T-cell (primary cell): ENCODE data around the gene KRTAP12-1. TPM values are rescaled to one million over a fixed set of nuclear protein-coding genes. Genes with fewer than 3 reads are reported as not detected.
"Not testable (repeated sequence)": the region's sequence is repeated elsewhere in the genome, so short reads cannot be mapped to it uniquely, and the experiment has no call there.

Experiments used
- ATAC-seq, 4 experiments: fragments of 200-7000 bp in 3 of 4; fragments of 150-1000 bp in 1 of 4; cut with Tn5 transposase; replicated peaks in 1 of 4; 1 replicate in 3 of 4; 2 replicates in 1 of 4; pipeline ENCODE4 v1.10.0; 2021; ENCODE audit warnings: moderate library complexity in 3 of 4, mild to moderate bottlenecking in 2 of 4, moderate number of reproducible peaks in 1 of 4
- CTCF ChIA-PET, 2 donors: fragments of 300-600 bp; sonication (Branson Sonifier 250); formaldehyde crosslinking; loops; one replicate each; lab custom pipeline; 2022; ENCODE audit warnings: antibody characterized with exemption in 2 of 2; lab: Charles Lee
- POLR2A ChIA-PET, 2 donors: fragments of 300-600 bp; sonication (Branson Sonifier 250); formaldehyde crosslinking; loops; one replicate each; lab custom pipeline; 2022; ENCODE audit warnings: antibody characterized with exemption in 2 of 2; lab: Charles Lee
- DNase-seq, 35 experiments: peaks; one replicate each; pipeline versions ENCODE4 v3.0.0 to v3.0.0-alpha.2; 2013 to 2023
- H3K27ac ChIP-seq: one replicate; pipeline ENCODE4 v1.5.1; 2013; ENCODE audit warnings: low read length
- H3K27me3 ChIP-seq, 2 experiments: replicated peaks in 1 of 2; 1 replicate in 1 of 2; 2 replicates in 1 of 2; pipeline versions ENCODE4 v1.6.1 to v1.7.0; 2013; ENCODE audit warnings: low read length in 1 of 2, mixed read lengths in 1 of 2; ENCODE audit not compliant: control insufficient read depth in 2 of 2, insufficient read depth in 2 of 2; ENCODE audit errors: extremely low read depth in 1 of 2
- H3K36me3 ChIP-seq, 2 donors: 1 replicate in 1 of 2; 2 replicates in 1 of 2; pipeline versions ENCODE4 v1.6.1 to v1.7.0; 2013; ENCODE audit warnings: low read length in 1 of 2; ENCODE audit not compliant: control insufficient read depth in 2 of 2, insufficient read depth in 1 of 2; ENCODE audit errors: extremely low read depth in 1 of 2
- H3K4me1 ChIP-seq, 2 experiments: 1 replicate in 1 of 2; 2 replicates in 1 of 2; pipeline versions ENCODE4 v1.6.1 to v1.7.0; 2013; ENCODE audit warnings: low read length in 2 of 2, mixed read lengths in 1 of 2; ENCODE audit not compliant: insufficient read depth in 2 of 2, control insufficient read depth in 1 of 2; ENCODE audit errors: extremely low read depth in 1 of 2
- H3K4me3 ChIP-seq, 2 donors: 1 replicate in 1 of 2; 2 replicates in 1 of 2; pipeline versions ENCODE4 v1.5.1 to v1.7.0; 2013; ENCODE audit warnings: mild to moderate bottlenecking in 2 of 2, low read length in 1 of 2, moderate library complexity in 1 of 2; ENCODE audit not compliant: control insufficient read depth in 1 of 2; ENCODE audit errors: extremely low read depth in 1 of 2
- H3K9me3 ChIP-seq: 2 replicates; pipeline ENCODE4 v1.7.0; 2013
- H3K27ac Mint-ChIP-seq, 2 donors: one replicate each; pipeline ENCODE4 v1.8.0; 2020 to 2021; ENCODE audit warnings: mild to moderate bottlenecking in 2 of 2, mixed read lengths in 2 of 2
- H3K27me3 Mint-ChIP-seq, 2 donors: one replicate each; pipeline ENCODE4 v1.8.0; 2021 to 2022; ENCODE audit warnings: mixed read lengths in 2 of 2
- H3K36me3 Mint-ChIP-seq: one replicate; pipeline ENCODE4 v1.8.0; 2021; ENCODE audit warnings: mixed read lengths
- H3K4me1 Mint-ChIP-seq, 3 donors: one replicate each; pipeline ENCODE4 v1.8.0; 2020 to 2022; ENCODE audit warnings: mixed read lengths in 3 of 3, mild to moderate bottlenecking in 1 of 3
- H3K4me3 Mint-ChIP-seq, 3 donors: one replicate each; pipeline ENCODE4 v1.8.0; 2020 to 2022; ENCODE audit warnings: mild to moderate bottlenecking in 3 of 3, mixed read lengths in 3 of 3, moderate library complexity in 3 of 3
- H3K9me3 Mint-ChIP-seq, 3 donors: one replicate each; pipeline ENCODE4 v1.8.0; 2020 to 2022; ENCODE audit warnings: mixed read lengths in 3 of 3
- WGBS: methylation state at CpG from one replicate; pipeline ENCODE4 v1.1.5; 2013; ENCODE audit warnings: missing lambda C conversion rate; ENCODE audit not compliant: insufficient coverage; 5-methylcytosine and 5-hydroxymethylcytosine counted together
- total RNA-seq, 35 experiments: library from RNA in 6 of 35; stranded (reverse) in 6 of 35; fragments of 120-200 nt in 1 of 35; gene quantifications; one replicate each; pipeline versions ENCODE4 v1.2.1 to v1.2.4 and lab custom pipeline; 2013 to 2026

KRTAP12-1 gene
- total RNA-seq, 5 donors from 2014 or later (not counting 1 experiment from before 2014, with no cell fraction given): not detected

DNA sequence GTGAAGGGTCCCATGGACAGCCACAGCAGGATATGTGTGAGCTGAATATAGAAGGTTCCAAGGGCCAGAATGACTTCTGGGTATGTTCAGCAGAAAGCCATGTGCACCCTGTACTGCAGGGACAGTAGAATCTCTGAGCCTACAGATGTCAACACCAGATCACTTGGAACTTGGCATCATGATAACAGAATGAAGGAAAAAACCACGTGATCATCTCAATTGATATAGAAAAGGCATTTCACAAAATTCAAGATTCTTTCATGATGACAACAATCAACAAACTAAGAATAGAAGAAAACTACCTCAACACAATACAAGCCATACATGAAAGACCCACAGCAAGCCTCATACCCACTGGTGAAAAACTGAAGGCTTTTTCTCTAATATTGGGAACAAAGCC, 14.4 kb downstream of the KRTAP12-1 start:
- no peaks in the 10 kb centered on the region for H3K36me3 ChIP-seq
- peaks cover 6 to 33% (median 11%) of the 10 kb centered on the region in 3 donors for H3K9me3 Mint-ChIP-seq
- no peaks in the 10 kb centered on the region for H3K4me1 ChIP-seq
- H3K4me1 Mint-ChIP-seq: peaks cover 0 to 1% (median 0%) of the 10 kb centered on the region in 3 donors
- H3K27ac ChIP-seq: no peak overlapping the region
- no peak overlapping the region for H3K4me3 Mint-ChIP-seq
- no peak overlapping the region for H3K4me3 ChIP-seq
- ATAC-seq (no peak), DNase-seq (no peak)
- H3K36me3 Mint-ChIP-seq: peaks cover 7% of the 10 kb centered on the region
- H3K27me3 Mint-ChIP-seq: peaks cover 0 to 5% of the 10 kb centered on the region in 2 donors
- POLR2A ChIA-PET: no interaction called here
- no CpG with 5 or more reads among the region's 1 CpG for WGBS
- H3K27ac Mint-ChIP-seq: peak overlapping the region in 1 of 2 donors; percentile 15
- no peaks in the 10 kb centered on the region for H3K9me3 ChIP-seq
- peaks cover 0 to 7% of the 10 kb centered on the region in 2 experiments for H3K27me3 ChIP-seq
- CTCF ChIA-PET: no interaction called here

DNA sequence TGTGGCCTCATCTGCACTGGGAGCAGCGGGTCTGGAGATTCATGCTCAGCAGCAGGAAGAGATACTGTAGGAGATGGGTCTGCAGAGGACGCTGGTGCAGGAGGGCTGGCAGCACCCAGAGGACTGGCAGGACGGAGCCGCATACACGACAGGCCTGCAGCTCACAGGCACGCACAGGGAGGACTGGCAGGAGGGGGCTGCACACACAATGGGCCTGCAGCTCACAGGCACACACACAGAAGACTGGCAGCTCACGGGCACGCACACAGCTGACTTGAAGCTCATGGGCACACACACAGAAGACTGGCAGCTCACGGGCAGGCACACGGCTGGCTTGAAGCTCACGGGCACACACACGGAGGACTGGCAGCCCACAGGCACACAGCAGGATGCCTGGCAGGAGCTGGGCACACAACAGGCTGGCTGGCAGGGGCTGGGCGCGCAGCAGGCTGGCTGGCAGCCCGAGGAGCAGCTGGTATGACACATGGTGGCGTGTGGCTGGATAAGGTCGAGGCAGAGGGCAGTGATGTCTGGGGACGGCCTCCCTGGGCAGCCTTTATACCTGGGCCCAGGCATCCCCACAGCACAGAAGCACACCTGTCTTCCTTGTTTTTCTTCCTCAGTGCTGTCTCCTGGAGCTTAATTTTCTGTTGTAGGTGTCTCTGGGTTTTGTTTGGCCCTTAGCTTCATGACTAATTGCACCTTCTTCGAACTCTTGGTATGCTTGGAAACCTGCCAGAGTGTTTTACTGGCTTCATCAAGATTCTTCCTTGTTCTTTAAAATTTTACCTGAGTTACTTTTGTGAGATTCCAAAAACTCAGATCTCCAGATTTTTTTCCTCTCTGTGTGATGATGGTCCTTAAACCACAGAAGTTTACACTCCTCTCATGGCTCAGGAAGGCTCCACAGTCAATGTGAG, 15.3 kb downstream of the KRTAP12-1 start, which contains the start of gene KRTAP12-2:
Gene KRTAP12-2 (minus strand): TSS at position 527 of the 920 bp plus-strand sequence. CDS start 41 bp downstream, at position 486.
- Histone ChIP-seq H3K4me3 (no peak within 1 kb of the TSS), H3K27ac (no peak within 1 kb of the TSS), H3K4me1 (no peaks in the 10 kb centered on the region), H3K27me3 (peaks cover 0 to 7% of the 10 kb centered on the region in 2 experiments), H3K36me3 (no peaks in the 10 kb centered on the region), H3K9me3 (no peaks in the 10 kb centered on the region)
- Mint-ChIP-seq H3K4me3 (no peak within 1 kb of the TSS), H3K27me3 (peaks cover 0 to 5% of the 10 kb centered on the region in 2 donors), H3K4me1 (peaks cover 0 to 1% (median 0%) of the 10 kb centered on the region in 3 donors), H3K27ac (no peak within 1 kb of the TSS), H3K9me3 (peaks cover 11 to 34% (median 11%) of the 10 kb centered on the region in 3 donors), H3K36me3 (peaks cover 11% of the 10 kb centered on the region)
- ChIA-PET POLR2A (no interaction called here), CTCF (no interaction called here)
- no peak for DNase-seq
- ATAC-seq: no peak
- 87% methylated on average over 13 of the region's 19 CpGs for WGBS

DNA sequence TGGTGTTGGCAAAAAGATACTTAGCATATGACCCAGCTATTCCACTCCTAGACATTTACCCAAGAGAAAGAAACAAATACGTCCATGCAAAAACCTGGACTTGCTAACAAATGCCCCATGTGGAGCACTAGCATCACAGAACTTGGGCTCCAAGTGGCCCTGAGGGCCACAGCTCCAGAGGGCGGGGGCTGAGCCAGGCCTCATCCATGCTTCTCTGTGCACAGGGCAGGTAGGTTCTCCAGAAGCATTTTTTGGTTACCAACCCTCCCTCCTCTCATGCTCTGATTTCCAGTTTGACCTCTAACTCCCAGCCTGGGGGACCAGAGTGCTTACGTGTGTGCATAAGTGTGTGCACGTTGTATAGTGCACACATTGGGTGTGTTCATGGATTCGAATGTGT, 17.3 kb downstream of the KRTAP12-1 start:
- no peak overlapping the region for H3K4me3 ChIP-seq

DNA sequence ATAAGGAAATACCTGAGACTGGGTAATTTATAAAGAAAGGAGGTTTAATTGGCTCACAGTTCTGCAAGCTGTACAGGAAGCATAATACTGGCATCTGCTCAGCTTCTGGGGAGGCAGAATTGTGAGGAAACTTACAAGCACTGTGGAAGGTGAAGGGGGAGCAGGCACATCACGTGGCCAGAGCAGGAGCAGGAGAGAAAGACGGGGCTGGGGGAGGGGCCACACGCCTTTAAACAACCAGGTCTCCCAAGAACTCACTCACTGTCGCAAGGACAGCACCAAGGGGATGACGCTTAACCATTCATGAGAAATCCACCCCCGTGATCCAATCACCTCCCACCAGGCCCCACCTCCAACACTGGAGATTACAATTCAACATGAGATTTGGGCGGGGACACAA, 20.4 kb downstream of the KRTAP12-1 start:
- H3K27me3 ChIP-seq, H3K9me3 ChIP-seq, H3K36me3 ChIP-seq, H3K27me3 Mint-ChIP-seq, POLR2A ChIA-PET, DNase-seq, H3K4me3 ChIP-seq, H3K4me3 Mint-ChIP-seq, H3K27ac ChIP-seq, ATAC-seq, CTCF ChIA-PET: not testable (repeated sequence)
- H3K9me3 Mint-ChIP-seq: peaks cover 9 to 32% (median 13%) of the 10 kb centered on the region in 3 donors
- H3K27ac Mint-ChIP-seq: peak overlapping the region in 1 of 2 donors; percentile 67
- WGBS: no CpG with 5 or more reads among the region's 7 CpGs
- H3K36me3 Mint-ChIP-seq: peaks cover 13% of the 10 kb centered on the region
- peaks cover 37 to 40% (median 38%) of the 10 kb centered on the region in 3 donors for H3K4me1 Mint-ChIP-seq
- peaks cover 0 to 31% of the 10 kb centered on the region in 2 experiments for H3K4me1 ChIP-seq

More for the DNA sequence above, 17.3 kb downstream of the KRTAP12-1 start:
- 85% methylated on average over 2 of the region's 5 CpGs for WGBS
- Histone ChIP-seq H3K27ac (no peak overlapping the region), H3K4me1 (peaks cover 0 to under 1% of the 10 kb centered on the region in 2 experiments), H3K36me3 (no peaks in the 10 kb centered on the region), H3K9me3 (no peaks in the 10 kb centered on the region), H3K27me3 (no peaks in the 10 kb centered on the region)
- ChIA-PET CTCF (no interaction called here), POLR2A (interaction anchor here in 1 of 2 donors (0.6 kb wide), 1 partner anchor 941 kb away, joined by 3 read pairs; no protein-coding TSS in a partner anchor)
- Mint-ChIP-seq H3K4me1 (peaks cover 5 to 8% (median 6%) of the 10 kb centered on the region in 3 donors), H3K9me3 (peaks cover 7 to 33% (median 11%) of the 10 kb centered on the region in 3 donors), H3K27ac (no peak overlapping the region), H3K27me3 (peaks cover 0 to 5% of the 10 kb centered on the region in 2 donors), H3K4me3 (no peak overlapping the region), H3K36me3 (peaks cover 11% of the 10 kb centered on the region)
- ATAC-seq: no peak
- no peak for DNase-seq

DNA sequence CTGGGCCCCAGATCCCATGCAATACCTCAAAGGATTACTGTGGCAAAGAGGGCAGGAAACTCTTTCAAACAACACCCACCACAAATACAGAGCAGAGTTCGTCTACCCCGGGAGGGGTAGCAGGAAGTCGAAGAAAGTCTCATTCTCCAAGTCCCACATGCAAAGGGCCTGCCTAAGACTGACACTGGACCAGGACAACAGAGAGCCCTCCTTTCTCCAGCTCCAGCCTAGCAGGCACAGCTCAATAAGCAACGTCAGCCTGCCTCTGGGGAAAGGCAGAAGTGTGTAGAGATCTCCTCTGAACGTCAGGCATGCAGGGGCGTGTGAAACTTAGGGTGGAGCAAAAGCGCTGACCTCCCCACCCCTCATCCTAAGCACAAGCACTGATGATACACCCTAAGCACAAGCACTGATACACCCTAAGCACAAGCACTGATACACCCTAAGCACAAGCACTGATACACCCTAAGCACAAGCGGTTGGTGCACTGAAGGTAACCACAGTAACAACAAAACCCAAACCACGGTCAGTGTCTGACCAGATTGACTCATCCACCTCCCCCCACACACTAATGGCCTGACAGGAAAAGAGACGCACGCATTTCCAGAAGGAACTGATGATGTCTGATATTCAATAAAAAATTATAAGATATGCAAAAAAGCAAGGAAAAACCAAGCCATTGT, 22.9 kb downstream of the KRTAP12-1 start:
- DNase-seq: peak in 24 of 35 experiments; percentile 13 to 61 (median 27)
- Mint-ChIP-seq H3K4me3 (peak overlapping the region; percentile 4 to 72 (median 5)), H3K9me3 (peaks cover 14 to 38% (median 18%) of the 10 kb centered on the region in 3 donors), H3K4me1 (peaks cover 54 to 63% (median 59%) of the 10 kb centered on the region in 3 donors), H3K27ac (peak overlapping the region; percentile 89 to 98), H3K27me3 (no peaks in the 10 kb centered on the region), H3K36me3 (peaks cover 18% of the 10 kb centered on the region)
- Histone ChIP-seq H3K36me3 (no peaks in the 10 kb centered on the region), H3K4me3 (no peak overlapping the region), H3K27me3 (no peaks in the 10 kb centered on the region), H3K4me1 (peaks cover 0 to 54% of the 10 kb centered on the region in 2 experiments), H3K9me3 (no peaks in the 10 kb centered on the region), H3K27ac (peak overlapping the region; percentile 93)
- peak in 3 of 4 experiments; percentile 40 to 50 (median 42) for ATAC-seq
- 20% methylated on average over 1 of the region's 11 CpGs for WGBS
- CTCF ChIA-PET: no interaction called here
- POLR2A ChIA-PET: interaction anchor here in 1 of 2 donors (0.6 kb wide), 1 partner anchor 315 kb away, joined by 9 read pairs; no protein-coding TSS in a partner anchor

DNA sequence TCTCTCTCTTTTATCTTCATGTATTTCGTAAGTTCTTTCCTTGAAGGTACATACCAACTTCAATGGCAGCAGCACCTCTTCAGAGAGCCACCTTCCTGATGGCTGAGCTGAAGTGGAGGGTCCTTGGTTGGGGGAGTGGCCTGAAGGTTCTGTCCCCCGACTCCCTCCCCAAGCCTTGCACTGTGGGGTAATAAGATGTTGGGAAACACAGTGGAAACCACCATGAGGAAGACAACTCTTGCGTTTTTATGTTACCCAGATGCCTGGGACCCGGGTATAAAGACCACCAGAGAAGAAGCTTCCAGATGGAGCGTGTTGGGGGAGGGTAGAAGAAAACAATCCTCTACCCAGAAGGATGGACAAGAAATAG, 23.4 kb downstream of the KRTAP12-1 start:
- ChIA-PET CTCF (interaction anchor here in 1 of 2 donors (0.6 kb wide), 1 partner anchor 136 kb away, joined by 4 read pairs; no protein-coding TSS in a partner anchor), POLR2A (interaction anchor here (0.6 to 1.1 kb wide), 2 partner anchors 40 to 315 kb away, joined by 4 to 9 read pairs; no protein-coding TSS in a partner anchor)
- no peak for DNase-seq
- Mint-ChIP-seq H3K4me3 (peak overlapping the region; percentile 58 to 72 (median 60)), H3K9me3 (peaks cover 12 to 33% (median 18%) of the 10 kb centered on the region in 3 donors), H3K27me3 (no peaks in the 10 kb centered on the region), H3K36me3 (peaks cover 18% of the 10 kb centered on the region), H3K27ac (peak overlapping the region; percentile 89 to 98), H3K4me1 (peaks cover 59 to 68% (median 64%) of the 10 kb centered on the region in 3 donors)
- Histone ChIP-seq H3K4me3 (no peak overlapping the region), H3K9me3 (no peaks in the 10 kb centered on the region), H3K27ac (peak overlapping the region; percentile 93), H3K4me1 (peaks cover 0 to 59% of the 10 kb centered on the region in 2 experiments), H3K36me3 (no peaks in the 10 kb centered on the region), H3K27me3 (no peaks in the 10 kb centered on the region)
- no peak for ATAC-seq
- no CpG with 5 or more reads among the region's 5 CpGs for WGBS
